Retinal pigment epithelial cell (primary cell): ENCODE results near the gene NSUN7.
A peak's percentile ranks its signal among the peaks of the same experiment; 100 is the strongest.

Experiments
- DNase-seq: peaks from one replicate; pipeline ENCODE4 v3.0.0-alpha.2; 2010; ENCODE audit warnings: low read depth
- H3K4me3 ChIP-seq: 2 replicates; pipeline ENCODE4 v1.5.1; 2011; ENCODE audit warnings: mild to moderate bottlenecking, low read length, control low read depth, moderate library complexity
- CTCF ChIP-seq: conservative IDR thresholded peaks from 2 replicates; pipeline ENCODE4 v1.5.1; 2011; ENCODE audit warnings: low read depth, low read length, control low read depth, inconsistent platforms

The NSUN7 gene

GRCh38 chr4:40736910-40737309 is 12.8 kb upstream of the NSUN7 start:
- DNase-seq = no peak
- H3K4me3 ChIP-seq = no peak overlapping the region

GRCh38 chr4:40737879-40738278 is 11.9 kb upstream of the NSUN7 start:
- no peak for TF ChIP-seq CTCF
- no peak for DNase-seq

More at GRCh38 chr4:40736910-40737309, 12.8 kb upstream of the NSUN7 start:
- TF ChIP-seq CTCF = peak; percentile 48

GRCh38 chr4:40739347-40739746 is 10.4 kb upstream of the NSUN7 start:
- no peak for DNase-seq
- TF ChIP-seq CTCF = no peak
- H3K4me3 ChIP-seq = no peak overlapping the region

More at GRCh38 chr4:40737879-40738278, 11.9 kb upstream of the NSUN7 start:
- no peak overlapping the region for H3K4me3 ChIP-seq

GRCh38 chr4:40744218-40744617 is 5.5 kb upstream of the NSUN7 start:
- DNase-seq = no peak
- H3K4me3 ChIP-seq = no peak overlapping the region
- no peak for TF ChIP-seq CTCF

GRCh38 chr4:40745285-40745984 is 4.3 kb upstream of the NSUN7 start:
- DNase-seq = no peak
- TF ChIP-seq CTCF = no peak
- H3K4me3 ChIP-seq = no peak overlapping the region

- no peak overlapping the region for H3K4me3 ChIP-seq
- TF ChIP-seq CTCF = no peak
These were observed 2.4 kb upstream of the NSUN7 start for GRCh38 chr4:40747207-40747835.

More at GRCh38 chr4:40747207-40747835, 2.4 kb upstream of the NSUN7 start:
- DNase-seq = no peak
